Measurements from ENCODE around the gene PIPOX.

- TF ChIP-seq CTCF (IDR thresholded peaks at IDR 0.05; ENCODE audit: low read length) (no peak), EZH2 (IDR thresholded peaks at IDR 0.05; ENCODE audit: borderline replicate concordance, low read length) (no peak)
Measured at GRCh38 chr17:29090750-29091605, 48.0 kb downstream of the PIPOX start.
